ENCODE results near the gene DBF4B.

DNA sequence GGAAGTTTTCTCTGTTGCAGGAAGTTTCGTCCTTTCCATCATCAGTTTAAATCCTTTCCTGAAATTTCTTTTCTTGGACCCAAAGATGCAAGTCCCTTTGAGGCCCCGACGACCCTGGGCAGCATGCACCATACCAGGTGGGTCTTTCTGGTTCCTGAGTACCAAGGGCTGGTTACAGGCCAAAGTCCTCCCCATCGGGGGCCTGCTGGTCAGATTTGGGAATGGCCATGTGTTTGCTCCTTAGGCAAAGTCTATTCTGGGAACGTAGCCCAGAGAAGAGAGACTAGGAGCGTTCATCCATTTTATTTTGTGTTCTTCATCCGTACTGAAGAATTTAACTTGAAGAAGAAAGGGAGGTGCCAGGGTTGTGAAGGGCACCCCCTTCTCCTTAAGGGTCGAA is 32.9 kb downstream of the DBF4B start:
- TF ChIP-seq, protein P1, sequence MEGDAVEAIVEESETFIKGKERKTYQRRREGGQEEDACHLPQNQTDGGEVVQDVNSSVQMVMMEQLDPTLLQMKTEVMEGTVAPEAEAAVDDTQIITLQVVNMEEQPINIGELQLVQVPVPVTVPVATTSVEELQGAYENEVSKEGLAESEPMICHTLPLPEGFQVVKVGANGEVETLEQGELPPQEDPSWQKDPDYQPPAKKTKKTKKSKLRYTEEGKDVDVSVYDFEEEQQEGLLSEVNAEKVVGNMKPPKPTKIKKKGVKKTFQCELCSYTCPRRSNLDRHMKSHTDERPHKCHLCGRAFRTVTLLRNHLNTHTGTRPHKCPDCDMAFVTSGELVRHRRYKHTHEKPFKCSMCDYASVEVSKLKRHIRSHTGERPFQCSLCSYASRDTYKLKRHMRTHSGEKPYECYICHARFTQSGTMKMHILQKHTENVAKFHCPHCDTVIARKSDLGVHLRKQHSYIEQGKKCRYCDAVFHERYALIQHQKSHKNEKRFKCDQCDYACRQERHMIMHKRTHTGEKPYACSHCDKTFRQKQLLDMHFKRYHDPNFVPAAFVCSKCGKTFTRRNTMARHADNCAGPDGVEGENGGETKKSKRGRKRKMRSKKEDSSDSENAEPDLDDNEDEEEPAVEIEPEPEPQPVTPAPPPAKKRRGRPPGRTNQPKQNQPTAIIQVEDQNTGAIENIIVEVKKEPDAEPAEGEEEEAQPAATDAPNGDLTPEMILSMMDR (IDR thresholded peaks at IDR 0.05) = no peak
- no peak for TF ChIP-seq SMC3 (IDR thresholded peaks at IDR 0.05; ENCODE audit: low read depth, low read length)
- TF ChIP-seq, protein P2, sequence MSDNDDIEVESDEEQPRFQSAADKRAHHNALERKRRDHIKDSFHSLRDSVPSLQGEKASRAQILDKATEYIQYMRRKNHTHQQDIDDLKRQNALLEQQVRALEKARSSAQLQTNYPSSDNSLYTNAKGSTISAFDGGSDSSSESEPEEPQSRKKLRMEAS (IDR thresholded peaks at IDR 0.05; ENCODE audit: low read depth) = no peak
- TF ChIP-seq CHD2 (IDR thresholded peaks at IDR 0.05; ENCODE audit: low read length, partially characterized antibody) = no peak
- no peak for TF ChIP-seq EZH2phosphoT487 (IDR thresholded peaks at IDR 0.05; ENCODE audit: borderline replicate concordance, low read depth)
